GM12878 (cell line): ENCODE data around the gene CDH20. TPM values are rescaled to one million over a fixed set of nuclear protein-coding genes. Genes with fewer than 3 reads are reported as not detected.

Experiments
- BACH1 ChIP-seq: fragments of 450-650 bp; IDR thresholded peaks from 2 replicates; pipeline ENCODE4 v1.6.1; 2017; ENCODE audit warnings: mild to moderate bottlenecking, borderline replicate concordance
- CHD2 ChIP-seq: IDR thresholded peaks from 2 replicates; pipeline ENCODE4 v1.6.1; 2011; ENCODE audit warnings: low read depth, low read length, improper control_type of control experiment, borderline replicate concordance
- E2F8 ChIP-seq: fragments of 450-650 bp; IDR thresholded peaks from 2 replicates; pipeline ENCODE4 v1.6.1; 2018; ENCODE audit warnings: mild to moderate bottlenecking, low read depth, moderate library complexity; ENCODE audit not compliant: partially characterized antibody
- HDGF ChIP-seq: fragments of 450-650 bp; IDR thresholded peaks from 2 replicates; pipeline ENCODE4 v1.6.1; 2016; ENCODE audit warnings: antibody characterized with exemption
- IRF4 ChIP-seq: IDR thresholded peaks from 2 replicates; pipeline ENCODE4 v1.6.1; 2011; ENCODE audit warnings: low read depth, low read length
- MEF2A ChIP-seq: IDR thresholded peaks from 2 replicates; pipeline ENCODE4 v1.6.1; 2011; ENCODE audit warnings: low read depth, mild to moderate bottlenecking, low read length, moderate library complexity; ENCODE audit not compliant: insufficient read depth
- MLLT1 ChIP-seq: fragments of 450-650 bp; IDR thresholded peaks from 2 replicates; pipeline ENCODE4 v1.6.1; 2016; ENCODE audit warnings: mild to moderate bottlenecking
- MTA3 ChIP-seq: IDR thresholded peaks from 2 replicates; pipeline ENCODE4 v1.6.1; 2012; ENCODE audit warnings: low read length, inconsistent platforms, borderline replicate concordance
- NFYA ChIP-seq: IDR thresholded peaks from 2 replicates; pipeline ENCODE4 v1.6.1; 2011; ENCODE audit warnings: low read depth, mild to moderate bottlenecking, low read length, improper control_type of control experiment, borderline replicate concordance
- NR2F1 ChIP-seq: fragments of 450-650 bp; conservative IDR thresholded peaks from 2 replicates; pipeline ENCODE4 v1.6.1; 2017; ENCODE audit warnings: mild to moderate bottlenecking
- RAD51 ChIP-seq: fragments of 450-650 bp; IDR thresholded peaks from 2 replicates; pipeline ENCODE4 v1.6.1; 2016; ENCODE audit warnings: moderate library complexity, mild to moderate bottlenecking, inconsistent platforms
- RBBP5 ChIP-seq: fragments of 200-600 bp; sonication (generic); conservative IDR thresholded peaks from 2 replicates; pipeline ENCODE4 v1.6.1; 2016
- SIX5 ChIP-seq: IDR thresholded peaks from 2 replicates; pipeline ENCODE4 v1.6.1; 2011; ENCODE audit warnings: mild to moderate bottlenecking, low read depth, low read length, moderate library complexity; ENCODE audit not compliant: severe bottlenecking
- SKIL ChIP-seq: fragments of 450-650 bp; IDR thresholded peaks from 2 replicates; pipeline ENCODE4 v1.6.1; 2017; ENCODE audit warnings: mild to moderate bottlenecking, low read depth, inconsistent platforms; ENCODE audit not compliant: poor library complexity, severe bottlenecking
- SREBF1 ChIP-seq: IDR thresholded peaks from 2 replicates; pipeline ENCODE4 v1.6.1; 2012; ENCODE audit warnings: mild to moderate bottlenecking, low read length
- SREBF2 ChIP-seq: IDR thresholded peaks from 2 replicates; pipeline ENCODE4 v1.6.1; 2012; ENCODE audit warnings: mild to moderate bottlenecking, low read length
- STAT1 ChIP-seq: fragments of 450-650 bp; conservative IDR thresholded peaks from 2 replicates; pipeline ENCODE4 v1.6.1; 2014; ENCODE audit warnings: antibody characterized with exemption, mild to moderate bottlenecking
- TARDBP ChIP-seq: IDR thresholded peaks from 2 replicates; pipeline ENCODE4 v1.6.1; 2016; ENCODE audit warnings: borderline replicate concordance
- YY1 ChIP-seq: IDR thresholded peaks from 2 replicates; pipeline ENCODE4 v1.6.1; 2011; ENCODE audit warnings: low read depth, mild to moderate bottlenecking, low read length
- polyA plus RNA-seq, 11 experiments: library from polyadenylated mRNA; depleted of rRNA in 4 of 11; unstranded in 6 of 11; stranded (reverse) in 5 of 11; fragments of >200 nt; fragmentation: Nextera tagmentation in 4 of 11; fragmentation: Illumina TruSeq in 1 of 11; extraction: Ambion mirVana in 4 of 11; extraction: Trizol in 1 of 11; gene quantifications; 1 replicate in 1 of 11; 2 replicates in 10 of 11; pipeline versions ENCODE4 v1.2.1 to v1.2.3, GENCODE V29; 2011 to 2016; ENCODE audit warnings: inconsistent platforms in 2 of 11, missing spikeins in 2 of 11, low read depth in 1 of 11
- total RNA-seq, 4 experiments: library from RNA; depleted of rRNA in 3 of 4; stranded (reverse); fragments of >200 nt in 3 of 4; fragmentation: Illumina TruSeq in 1 of 4; extraction: Trizol in 1 of 4; gene quantifications; 2 replicates each; pipeline versions ENCODE4 v1.2.1 to v1.2.3, GENCODE V29; 2013 to 2021
- TF ChIP-seq, protein P1 (sequence below): IDR thresholded peaks from 2 replicates; pipeline ENCODE4 v1.6.1; 2012; ENCODE audit warnings: low read length, inconsistent platforms

Gene CDH20
- total and polyA plus RNA-seq, 10 of the 15 experiments (the other 5 are each of a cell fraction or from before 2014, with no cell fraction given): not detected

GRCh38 chr18:61360404-61361383 lies 27.5 kb downstream of the CDH20 start (continued):
- no peak for TF ChIP-seq E2F8
- TF ChIP-seq TARDBP: no peak
- no peak for TF ChIP-seq MEF2A
- no peak for TF ChIP-seq SREBF1
- TF ChIP-seq RBBP5: no peak
- TF ChIP-seq MLLT1: no peak
- TF ChIP-seq SKIL: peak; percentile 62
- TF ChIP-seq MTA3: no peak
- TF ChIP-seq YY1: 0 out of 2 replicates have a peak, but pooled peaks have one; percentile 28
- TF ChIP-seq IRF4: 0 out of 2 replicates have a peak, but pooled peaks have one; percentile 44
- TF ChIP-seq NFYA: no peak
- no peak for TF ChIP-seq SREBF2
- no peak for TF ChIP-seq SIX5
- TF ChIP-seq STAT1: no peak
- TF ChIP-seq HDGF: no peak
- no peak for TF ChIP-seq RAD51
- no peak for TF ChIP-seq CHD2
- no peak for TF ChIP-seq BACH1
- TF ChIP-seq NR2F1: no peak
- TF ChIP-seq, protein P1, sequence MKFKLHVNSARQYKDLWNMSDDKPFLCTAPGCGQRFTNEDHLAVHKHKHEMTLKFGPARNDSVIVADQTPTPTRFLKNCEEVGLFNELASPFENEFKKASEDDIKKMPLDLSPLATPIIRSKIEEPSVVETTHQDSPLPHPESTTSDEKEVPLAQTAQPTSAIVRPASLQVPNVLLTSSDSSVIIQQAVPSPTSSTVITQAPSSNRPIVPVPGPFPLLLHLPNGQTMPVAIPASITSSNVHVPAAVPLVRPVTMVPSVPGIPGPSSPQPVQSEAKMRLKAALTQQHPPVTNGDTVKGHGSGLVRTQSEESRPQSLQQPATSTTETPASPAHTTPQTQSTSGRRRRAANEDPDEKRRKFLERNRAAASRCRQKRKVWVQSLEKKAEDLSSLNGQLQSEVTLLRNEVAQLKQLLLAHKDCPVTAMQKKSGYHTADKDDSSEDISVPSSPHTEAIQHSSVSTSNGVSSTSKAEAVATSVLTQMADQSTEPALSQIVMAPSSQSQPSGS: peak; percentile 40; the same call in 1 of the 2 replicates
